HUDEP-2 (cell line): ENCODE measurements around the gene REG3G.

Experiments used
- DNase-seq, 76 experiments: peaks; one replicate each; lab custom pipeline; 2025; ENCODE audit not compliant: unreplicated experiment in 76 of 76; lab: John Stamatoyannopoulos, UW

Gene REG3G

GRCh38 chr2:79025421-79025820, at the start of gene REG3G:
REG3G (plus strand) TSS chr2:79025702; CDS start chr2:79026094, 392 bp downstream.
- no peak for DNase-seq

DNA sequence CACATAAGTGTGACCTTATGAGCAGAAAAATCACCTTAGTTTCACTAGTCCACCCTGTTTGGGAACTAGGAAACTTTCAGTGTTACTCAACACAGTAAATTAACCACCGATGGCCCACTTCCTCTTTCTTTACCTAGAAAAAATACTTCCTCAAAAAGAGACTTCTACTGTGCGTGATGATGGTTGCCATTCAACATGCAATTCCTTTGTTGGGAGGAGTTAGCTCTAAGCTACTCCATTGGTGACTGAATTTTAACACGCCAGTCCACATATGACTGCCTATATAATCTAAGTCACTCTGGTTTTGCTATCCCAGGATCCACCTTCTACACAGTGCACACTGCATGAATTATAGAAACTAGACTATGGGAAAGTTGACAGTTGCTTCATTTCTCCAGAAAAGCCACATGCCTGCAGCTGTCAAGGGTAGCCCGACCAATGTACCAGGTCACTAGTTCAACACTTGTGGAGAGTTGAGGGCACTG, 47.8 kb upstream of the REG3G start:
- DNase-seq, result no peak

- no peak for DNase-seq
Observed at GRCh38 chr2:78978340-78978739, 47.2 kb upstream of the REG3G start.

DNA sequence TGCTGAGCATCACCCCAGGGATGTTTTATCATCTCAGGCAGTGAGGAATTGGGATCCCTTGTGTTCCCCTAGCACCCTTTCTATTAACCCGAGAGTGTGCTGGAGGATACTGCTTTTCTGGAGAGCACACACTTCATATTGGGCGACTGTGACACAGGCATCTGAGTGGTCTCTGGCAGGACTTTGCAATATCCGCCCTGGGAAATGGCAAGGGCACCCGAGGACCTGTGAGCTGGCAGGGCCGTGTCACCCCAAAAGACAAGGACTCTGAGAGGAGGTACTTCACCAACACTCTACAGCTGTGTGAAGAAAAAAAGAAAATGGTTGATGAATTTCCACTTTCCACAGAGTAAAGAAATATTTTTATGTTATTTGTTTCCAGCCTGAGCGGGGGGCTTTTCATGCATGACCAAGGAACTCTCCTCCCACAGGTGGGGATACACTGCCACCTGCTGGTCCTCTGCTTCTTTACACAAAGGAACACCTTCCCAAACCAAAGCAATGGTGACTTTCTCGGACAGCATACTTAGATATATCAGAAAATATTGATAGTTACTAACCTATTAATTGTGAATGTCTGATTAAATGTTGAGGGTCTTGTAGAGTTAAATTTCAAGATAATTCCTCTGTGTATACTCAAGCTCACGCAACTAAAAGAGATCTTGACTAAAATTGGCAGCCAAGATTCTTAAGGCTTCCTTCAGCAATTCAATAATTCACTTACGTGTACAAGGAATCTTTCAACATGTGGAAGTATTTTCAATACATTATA, 45.9 kb upstream of the REG3G start:
- peak in 22 of 76 experiments; percentile 0 to 42 (median 7) for DNase-seq

DNA sequence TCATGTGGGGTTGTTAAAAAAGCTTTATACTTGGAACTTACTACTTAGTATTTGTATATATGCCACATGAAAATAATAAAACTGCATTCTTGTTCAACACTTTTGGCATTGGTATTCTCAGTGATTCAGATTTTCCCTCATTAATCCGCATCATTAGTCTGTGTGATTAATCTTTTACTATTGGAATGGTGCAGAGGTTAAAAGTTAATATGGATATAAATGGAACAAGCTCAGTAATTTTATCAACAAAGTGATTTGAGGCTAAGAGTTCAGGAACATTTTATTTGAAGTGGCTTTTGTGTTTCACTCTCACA, 45.4 kb upstream of the REG3G start:
- DNase-seq, result no peak

DNA sequence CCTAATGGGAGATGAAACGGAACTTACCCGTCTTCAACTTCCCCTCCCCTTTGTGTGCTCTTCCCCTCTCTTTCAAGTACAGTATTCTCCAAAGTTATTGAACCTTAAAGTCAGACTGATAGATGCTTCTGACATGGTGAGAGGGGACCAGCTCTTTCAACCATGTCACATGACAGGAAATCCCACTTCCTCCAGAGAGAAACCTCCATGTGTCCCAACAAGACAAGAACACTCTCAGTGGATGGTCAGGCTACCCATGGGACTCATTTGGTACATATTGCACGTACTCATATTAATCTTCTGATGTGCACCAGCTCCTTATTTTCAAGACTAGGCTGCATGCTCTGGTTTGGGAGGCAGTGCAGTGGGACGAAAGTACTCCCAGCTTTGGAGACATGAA, 44.6 kb upstream of the REG3G start:
- DNase-seq, result no peak

- DNase-seq, result no peak
Observed at GRCh38 chr2:78982638-78983330, 42.7 kb upstream of the REG3G start.

DNA sequence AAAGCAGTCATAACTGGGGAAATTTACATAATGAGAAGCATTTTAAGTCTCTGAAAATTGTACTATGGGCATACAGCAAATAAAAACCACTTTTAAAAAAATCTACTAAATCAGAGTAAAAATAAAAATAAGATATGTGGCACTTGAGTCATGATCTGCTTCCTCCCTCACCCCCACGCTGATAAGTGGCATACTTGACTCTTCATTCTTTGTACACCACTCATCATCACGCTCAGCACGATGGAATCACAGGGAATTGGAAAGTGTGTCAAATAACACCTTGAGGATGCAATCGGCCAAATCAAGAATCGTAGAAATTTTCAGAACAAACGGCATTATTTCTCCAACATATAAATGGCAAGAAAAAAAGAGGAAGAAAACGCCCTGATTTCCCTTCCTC, 41.1 kb upstream of the REG3G start:
- DNase-seq, result no peak

DNA sequence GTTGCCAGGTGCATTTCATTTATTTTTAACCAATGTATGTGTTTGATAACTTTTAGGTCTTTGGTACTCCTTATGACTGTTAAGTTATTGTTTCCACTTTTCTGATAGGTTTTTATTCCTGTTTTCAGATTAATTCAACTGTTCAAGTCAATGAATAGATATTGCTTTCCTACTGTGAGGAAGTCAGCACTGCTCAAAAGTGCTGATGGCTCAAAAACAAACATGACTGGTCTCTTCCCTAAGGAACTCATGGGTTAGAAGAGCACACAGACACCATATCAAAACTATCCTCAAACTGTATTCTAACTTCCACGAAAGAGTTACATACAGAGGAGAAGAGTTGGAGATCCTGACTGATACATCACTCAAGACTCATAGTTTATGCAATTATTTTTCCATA, 39.9 kb upstream of the REG3G start:
- no peak for DNase-seq

- no peak for DNase-seq
Observed at GRCh38 chr2:78989051-78989450, 36.5 kb upstream of the REG3G start.

GRCh38 chr2:78992451-78992806, 33.1 kb upstream of the REG3G start:
- no peak for DNase-seq

GRCh38 chr2:78992807-78993517, 32.5 kb upstream of the REG3G start:
- DNase-seq, result no peak

GRCh38 chr2:78993518-78994148, 31.9 kb upstream of the REG3G start:
- no peak for DNase-seq

- DNase-seq, result no peak
Observed at GRCh38 chr2:78994789-78995188, 30.7 kb upstream of the REG3G start.

GRCh38 chr2:78999406-78999805, 26.1 kb upstream of the REG3G start:
- DNase-seq, result peak in 1 of 76 experiments; percentile 0

- DNase-seq, result no peak
Observed at GRCh38 chr2:79000008-79000576, 25.4 kb upstream of the REG3G start.

DNA sequence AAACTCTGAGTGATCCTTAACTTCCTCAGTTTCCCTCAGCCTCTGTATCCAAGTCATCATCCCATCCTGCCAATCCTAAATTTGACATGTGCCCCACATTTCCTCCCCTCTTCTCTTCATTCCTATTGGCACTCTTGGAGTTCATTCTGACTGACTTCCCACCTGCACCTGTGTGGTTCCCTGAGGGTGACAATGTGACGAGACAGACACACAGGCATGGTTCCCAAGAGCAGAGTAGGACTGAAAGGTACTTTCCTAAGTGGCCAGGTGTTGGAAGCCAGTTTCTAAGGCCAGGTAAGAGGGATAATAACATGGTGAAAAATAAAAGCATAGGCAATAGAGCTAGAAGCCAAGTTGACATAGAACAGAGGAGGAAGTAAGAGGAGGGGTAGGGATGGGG, 24.2 kb upstream of the REG3G start:
- no peak for DNase-seq

DNA sequence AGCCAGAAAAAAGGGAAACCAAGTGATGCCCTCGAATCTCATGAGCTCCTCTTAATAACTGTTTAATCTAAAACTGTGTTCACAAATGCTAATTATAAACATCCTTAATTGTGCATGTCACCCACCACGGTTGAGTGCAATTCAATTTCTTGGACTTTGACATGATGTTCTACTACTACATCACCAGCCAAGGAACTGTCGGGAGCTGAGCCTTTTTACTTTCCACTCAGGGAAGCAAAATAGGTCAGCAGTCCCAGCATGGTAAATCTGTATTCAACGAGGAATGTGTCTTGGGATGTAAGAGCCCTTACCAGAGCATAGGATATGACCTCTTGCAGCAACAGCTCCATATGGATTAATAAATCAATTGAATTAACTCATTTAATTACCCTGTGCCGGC, 20.8 kb upstream of the REG3G start:
- no peak for DNase-seq

DNA sequence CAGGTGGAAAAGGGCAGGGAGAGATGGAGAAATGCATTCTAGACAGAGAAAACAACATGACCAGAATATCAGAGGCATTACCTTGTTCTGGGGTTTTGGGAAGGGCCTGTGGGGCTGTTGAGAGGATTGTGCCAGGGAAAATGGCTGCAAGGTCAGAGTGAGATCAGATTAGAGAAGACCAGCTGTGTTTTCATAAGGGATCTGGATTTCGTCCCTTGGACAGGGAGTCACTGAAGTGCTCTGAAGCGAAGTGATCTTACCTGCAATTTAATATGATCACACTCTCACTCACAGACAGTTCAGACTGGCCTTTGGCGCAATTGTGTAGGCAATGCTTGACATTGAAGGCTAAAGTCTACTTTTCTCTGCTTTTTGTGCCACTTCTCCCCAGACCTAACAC, 20.3 kb upstream of the REG3G start:
- no peak for DNase-seq

DNA sequence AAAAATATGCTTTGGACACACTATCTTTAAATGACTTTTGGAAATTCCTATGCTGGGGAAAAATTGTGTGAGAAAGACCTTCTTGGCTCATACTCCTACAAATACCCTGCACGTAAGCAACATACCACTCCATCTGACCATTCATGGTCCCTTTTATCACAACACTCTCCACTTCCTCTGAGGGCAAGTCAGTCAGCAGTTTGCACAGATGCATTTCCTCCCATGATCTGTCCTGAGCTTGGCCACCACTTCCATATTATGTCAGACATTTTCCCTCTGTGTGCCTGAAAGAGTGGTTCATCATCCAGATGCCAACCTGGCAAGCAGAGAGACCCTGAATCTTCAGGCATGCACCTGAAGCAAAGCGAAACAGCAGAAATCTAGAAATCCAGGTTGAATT, 16.1 kb upstream of the REG3G start:
- no peak for DNase-seq

- DNase-seq, result no peak
Observed at GRCh38 chr2:79011496-79011895, 14.0 kb upstream of the REG3G start.
